GM20000 (cell line): ENCODE results near the gene HES2.
"Not testable (repeated sequence)": the region's sequence is repeated elsewhere in the genome, so short reads cannot be mapped to it uniquely, and the experiment has no call there.

Experiments
- DNase-seq: peaks from one replicate; pipeline ENCODE4 v3.0.0; 2012; ENCODE audit warnings: low spot score
- TF ChIP-seq, protein P1 (sequence below): IDR thresholded peaks from 2 replicates; pipeline ENCODE4 v1.5.1; 2012; ENCODE audit warnings: mild to moderate bottlenecking, control low read depth; ENCODE audit errors: extremely low read depth, missing control alignments

Gene HES2

DNA sequence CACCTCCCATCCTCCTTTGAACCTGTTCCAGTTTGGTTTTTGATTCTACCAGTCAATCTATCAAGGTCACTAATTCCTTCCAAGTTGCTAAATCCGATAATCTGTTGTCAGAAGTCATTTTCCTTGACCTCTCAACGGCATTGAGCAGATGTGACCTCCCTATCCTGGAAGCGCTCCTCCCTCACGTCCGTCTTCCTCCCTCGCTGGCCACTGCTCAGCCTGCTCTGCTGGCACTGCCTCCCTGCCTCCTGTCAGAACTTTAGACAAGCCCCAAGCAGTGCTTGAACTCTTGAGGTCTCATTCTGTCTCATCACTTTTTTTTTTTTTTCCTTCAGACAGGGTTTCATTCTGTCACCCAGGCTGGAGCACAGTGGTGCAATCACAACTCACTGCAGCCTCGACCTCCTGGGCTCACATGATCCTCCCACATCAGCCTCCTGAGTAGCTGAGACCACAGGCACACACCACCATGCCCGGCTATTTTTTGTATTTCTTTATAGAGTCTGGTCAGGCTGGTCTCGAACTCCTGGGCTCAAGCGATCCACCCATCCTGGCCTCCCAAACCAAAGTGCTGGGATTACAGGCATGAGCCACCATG, 21.8 kb downstream of the HES2 start:
- DNase-seq, result no peak
- TF ChIP-seq, protein P1, sequence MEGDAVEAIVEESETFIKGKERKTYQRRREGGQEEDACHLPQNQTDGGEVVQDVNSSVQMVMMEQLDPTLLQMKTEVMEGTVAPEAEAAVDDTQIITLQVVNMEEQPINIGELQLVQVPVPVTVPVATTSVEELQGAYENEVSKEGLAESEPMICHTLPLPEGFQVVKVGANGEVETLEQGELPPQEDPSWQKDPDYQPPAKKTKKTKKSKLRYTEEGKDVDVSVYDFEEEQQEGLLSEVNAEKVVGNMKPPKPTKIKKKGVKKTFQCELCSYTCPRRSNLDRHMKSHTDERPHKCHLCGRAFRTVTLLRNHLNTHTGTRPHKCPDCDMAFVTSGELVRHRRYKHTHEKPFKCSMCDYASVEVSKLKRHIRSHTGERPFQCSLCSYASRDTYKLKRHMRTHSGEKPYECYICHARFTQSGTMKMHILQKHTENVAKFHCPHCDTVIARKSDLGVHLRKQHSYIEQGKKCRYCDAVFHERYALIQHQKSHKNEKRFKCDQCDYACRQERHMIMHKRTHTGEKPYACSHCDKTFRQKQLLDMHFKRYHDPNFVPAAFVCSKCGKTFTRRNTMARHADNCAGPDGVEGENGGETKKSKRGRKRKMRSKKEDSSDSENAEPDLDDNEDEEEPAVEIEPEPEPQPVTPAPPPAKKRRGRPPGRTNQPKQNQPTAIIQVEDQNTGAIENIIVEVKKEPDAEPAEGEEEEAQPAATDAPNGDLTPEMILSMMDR, result no peak

DNA sequence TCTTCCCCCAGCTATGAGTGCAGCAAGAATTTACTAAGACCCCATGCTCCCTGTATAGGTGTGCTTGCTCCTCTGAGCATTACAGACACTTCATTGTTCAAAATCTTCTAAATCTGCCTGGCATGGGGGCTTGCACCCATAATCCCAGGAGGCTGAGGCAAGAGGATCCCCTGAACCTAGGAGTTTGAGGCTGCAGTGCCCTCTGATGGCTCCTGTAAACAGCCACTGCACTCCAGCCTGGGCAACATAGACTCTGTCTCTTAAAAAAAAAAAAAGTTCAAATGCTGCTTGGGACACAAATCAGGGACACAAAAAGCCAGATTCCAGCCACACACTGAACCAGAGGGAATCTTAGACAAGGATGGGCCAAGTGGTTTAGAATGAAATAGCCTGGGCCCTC, 22.7 kb downstream of the HES2 start:
- no peak for DNase-seq
- TF ChIP-seq, protein P1, result no peak

DNA sequence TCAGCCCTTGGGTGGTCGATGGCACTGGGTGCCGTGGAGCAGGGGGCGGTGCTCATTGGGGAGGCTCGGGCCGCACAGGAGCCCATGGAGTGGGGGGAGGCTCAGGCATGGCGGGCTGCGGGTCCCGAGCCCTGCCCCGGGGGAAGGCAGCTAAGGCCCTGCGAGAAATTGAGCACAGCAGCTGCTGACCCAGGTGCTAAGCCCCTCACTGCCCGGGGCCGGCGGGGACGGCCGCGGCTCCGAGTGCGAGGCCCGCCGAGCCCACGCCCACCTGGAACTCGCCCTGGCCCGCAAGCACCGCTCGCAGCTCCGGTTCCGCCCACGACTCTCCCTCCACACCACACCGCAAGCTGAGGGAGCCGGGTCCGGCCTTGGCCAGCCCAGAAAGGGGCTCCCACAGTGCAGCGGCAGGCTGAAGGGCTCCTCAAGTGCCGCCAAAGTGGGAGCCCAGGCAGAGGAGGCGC, 23.9 kb downstream of the HES2 start:
- DNase-seq, result not testable (repeated sequence)

DNA sequence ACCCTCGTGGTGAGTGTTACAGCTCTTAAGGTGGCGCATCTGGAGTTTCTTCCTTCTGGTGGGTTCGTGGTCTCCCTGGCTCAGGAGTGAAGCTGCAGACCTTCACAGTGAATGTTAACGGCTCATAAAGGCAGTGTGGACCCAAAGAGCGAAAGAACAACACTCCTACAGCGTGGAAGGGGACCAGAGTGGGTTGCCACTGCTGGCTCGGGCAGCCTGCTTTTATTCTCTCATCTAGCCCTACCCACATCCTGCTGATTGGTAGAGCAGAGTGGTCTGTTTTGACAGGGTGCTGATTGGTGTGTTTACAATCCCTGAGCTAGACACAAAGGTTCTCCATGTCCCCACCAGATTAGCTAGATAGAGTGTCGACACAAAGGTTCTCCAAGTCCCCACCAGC, 24.6 kb downstream of the HES2 start:
- not testable (repeated sequence) for DNase-seq

DNA sequence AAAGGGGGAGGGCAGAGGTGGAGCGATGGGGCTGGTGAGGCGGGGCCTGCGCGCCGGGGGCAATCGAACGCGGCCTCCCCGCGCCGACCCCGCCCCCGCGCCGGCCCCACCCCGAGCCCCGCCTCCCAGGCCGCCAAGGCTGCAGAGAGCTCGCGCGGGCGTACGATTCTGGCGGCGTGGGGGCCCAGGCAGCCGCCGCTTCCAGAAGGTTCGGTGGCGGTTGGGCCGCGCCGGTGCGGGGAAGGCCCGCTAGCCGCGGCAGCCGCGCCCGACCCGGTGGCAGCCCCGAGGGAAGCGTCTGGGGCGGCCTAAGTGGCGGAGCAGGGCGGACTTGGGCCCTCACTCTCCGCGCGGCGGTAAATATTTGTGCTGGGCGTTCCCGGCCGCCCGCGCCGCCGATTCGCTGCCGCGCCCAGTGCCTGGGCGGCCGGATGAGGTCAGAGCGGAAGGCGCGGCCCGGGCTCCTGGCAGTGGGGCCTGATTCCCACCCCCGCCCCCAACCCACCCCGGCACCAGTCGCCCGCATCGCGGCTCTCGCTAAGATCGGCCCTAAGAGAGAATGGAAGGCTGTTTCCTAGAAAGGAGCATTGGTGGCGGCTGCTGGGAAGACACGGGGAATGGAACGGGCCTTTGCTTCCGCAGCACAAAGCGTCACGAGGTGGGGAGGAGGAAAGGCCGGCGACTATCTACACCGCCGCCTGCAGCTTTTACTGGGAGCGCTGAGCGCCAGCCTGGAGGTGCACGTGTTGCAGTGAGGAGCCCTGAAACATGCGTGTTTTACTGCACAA, 26.1 kb downstream of the HES2 start, which contains the start of gene ACOT7:
Gene ACOT7 (minus strand): TSS at position 368 of the 788 bp plus-strand sequence. CDS start 368 bp downstream, outside the sequence.
- peak; percentile 99 for DNase-seq
- TF ChIP-seq, protein P1, result no peak

DNA sequence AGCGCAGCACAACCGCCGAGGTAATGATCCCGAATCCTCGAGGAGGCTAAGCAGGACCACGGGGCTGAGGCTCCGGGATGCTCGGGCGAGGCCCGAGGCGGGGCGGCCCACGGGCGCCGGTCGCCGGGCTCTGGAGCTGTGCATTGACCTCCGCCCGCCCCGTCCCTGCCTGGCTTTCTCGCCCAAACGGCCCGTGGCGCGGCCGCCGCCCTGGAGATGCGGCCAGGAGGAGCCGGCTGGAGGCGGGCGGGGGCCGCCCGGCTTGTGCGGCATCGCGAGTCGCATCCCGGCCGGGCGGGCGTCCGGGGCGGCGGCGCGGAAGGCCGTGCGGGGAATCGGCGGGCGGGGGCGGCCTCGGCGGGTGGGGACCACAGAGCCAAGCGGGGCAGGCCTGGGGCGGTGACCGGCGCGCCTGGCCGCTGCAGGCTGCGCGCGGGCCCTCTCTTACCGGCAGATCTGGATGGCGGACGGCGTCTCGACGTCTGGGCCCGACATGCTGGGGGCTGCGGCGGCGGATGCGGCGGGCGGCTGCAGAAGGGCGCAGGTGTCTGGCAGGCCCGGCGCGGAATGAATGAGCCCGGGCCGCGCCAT, 26.8 kb downstream of the HES2 start:
- no peak for DNase-seq
- TF ChIP-seq, protein P1, result no peak

DNA sequence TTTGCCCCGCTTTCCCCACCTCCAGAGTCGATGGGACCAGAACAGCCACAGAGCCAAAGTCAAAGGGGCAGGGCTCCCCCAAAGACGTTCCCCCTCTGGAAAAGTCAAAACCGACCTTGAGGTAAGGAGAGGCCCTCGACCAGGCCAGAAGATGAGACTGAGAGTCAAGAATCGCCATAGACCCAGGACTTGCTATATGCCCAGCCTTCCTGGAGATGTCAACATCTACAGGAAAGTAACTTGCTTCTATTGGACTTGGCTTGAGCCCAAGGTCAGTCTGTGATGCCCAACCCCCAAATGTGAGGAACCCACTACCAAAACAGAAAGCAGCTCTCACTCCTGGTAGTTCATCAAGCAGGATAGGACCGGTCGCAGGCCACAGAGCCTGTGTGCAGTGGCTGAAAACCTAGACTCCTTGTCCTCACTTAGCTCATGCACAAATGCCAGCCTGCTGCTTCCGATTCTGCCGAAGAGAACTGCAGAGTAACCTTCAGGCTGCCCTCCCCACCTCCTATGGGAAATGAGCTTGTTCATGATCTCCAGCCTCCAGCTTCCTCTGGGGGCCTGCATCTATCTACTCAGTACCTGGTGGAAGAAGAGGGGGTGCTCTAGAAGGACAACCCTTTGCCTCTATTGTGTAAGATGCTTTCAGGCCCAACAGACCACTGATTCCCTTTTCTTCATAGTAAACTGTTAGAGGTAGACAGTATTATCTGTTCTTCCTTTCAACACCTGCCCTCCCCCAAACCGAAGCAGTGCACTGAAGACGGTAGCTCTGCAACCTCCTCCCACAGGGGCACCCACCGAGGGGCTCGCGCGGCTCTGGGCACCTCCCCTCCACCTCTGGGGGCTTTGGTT, 27.5 kb downstream of the HES2 start:
- DNase-seq, result no peak
- TF ChIP-seq, protein P1, result no peak

DNA sequence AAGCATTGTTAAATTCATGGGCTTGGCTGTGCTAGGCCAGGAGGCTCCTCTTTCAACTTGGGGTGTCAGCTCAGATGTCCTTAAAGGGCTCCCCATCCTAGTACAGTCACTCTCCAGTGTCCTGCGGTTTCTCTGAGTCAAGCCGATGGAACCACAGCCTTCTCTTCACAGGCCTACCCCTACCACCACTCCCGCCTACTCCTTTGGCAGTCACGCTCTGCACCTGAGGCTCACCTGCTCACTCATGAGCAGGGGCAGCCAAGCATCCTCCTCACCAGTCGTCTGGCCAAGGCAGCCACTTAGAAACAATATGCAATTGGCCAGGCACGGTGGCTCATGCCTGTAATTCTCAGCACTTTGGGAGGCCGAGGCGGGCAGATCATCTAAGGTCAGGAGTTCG, 29.7 kb downstream of the HES2 start:
- no peak for DNase-seq
- TF ChIP-seq, protein P1, result no peak
